Astrocyte of the spinal cord (primary cell): Measurements from ENCODE around the gene PRSS22.

Source experiments
- DNase-seq: peaks from one replicate; pipeline ENCODE4 v3.0.0; 2011; ENCODE audit warnings: low read depth, low spot score
- H3K4me3 ChIP-seq: 2 replicates; pipeline ENCODE4 v1.5.1; 2011; ENCODE audit warnings: low read depth, mild to moderate bottlenecking, low read length, moderate library complexity
- CTCF ChIP-seq: IDR thresholded peaks from 2 replicates; pipeline ENCODE4 v1.5.1; 2012; ENCODE audit warnings: low read depth, mild to moderate bottlenecking, low read length, inconsistent platforms
- in situ Hi-C: cut with HindIII; loops from 2 replicates; pipeline ENCODE4 v1.10.0; 2017; ENCODE audit warnings: low sequenced_read_pairs

The PRSS22 gene

GRCh38 chr16:2825049-2825742, 32.8 kb downstream of the PRSS22 start:
- no peak overlapping the region for H3K4me3 ChIP-seq
- no peak for DNase-seq
- TF ChIP-seq CTCF, result no peak
- in situ Hi-C loops, result no loop called here

- no peak for TF ChIP-seq CTCF
- in situ Hi-C loops, result no loop called here
- DNase-seq, result no peak
- H3K4me3 ChIP-seq, result no peak overlapping the region
These were observed 33.3 kb downstream of the PRSS22 start for GRCh38 chr16:2824626-2825025.

GRCh38 chr16:2822496-2822895, 35.5 kb downstream of the PRSS22 start:
- no peak for DNase-seq
- in situ Hi-C loops, result no loop called here

GRCh38 chr16:2822158-2822495, 35.8 kb downstream of the PRSS22 start:
- no peak for TF ChIP-seq CTCF
- DNase-seq, result no peak
- in situ Hi-C loops, result no loop called here
- no peak overlapping the region for H3K4me3 ChIP-seq

More at GRCh38 chr16:2822496-2822895, 35.5 kb downstream of the PRSS22 start:
- H3K4me3 ChIP-seq, result no peak overlapping the region
- no peak for TF ChIP-seq CTCF

- no peak for DNase-seq
- no peak for TF ChIP-seq CTCF
- in situ Hi-C loops, result no loop called here
- no peak overlapping the region for H3K4me3 ChIP-seq
These were observed 36.3 kb downstream of the PRSS22 start for GRCh38 chr16:2821487-2822157.

GRCh38 chr16:2820836-2821486, 37.0 kb downstream of the PRSS22 start:
- DNase-seq, result no peak
- no peak overlapping the region for H3K4me3 ChIP-seq
- TF ChIP-seq CTCF, result no peak
- in situ Hi-C loops, result no loop called here
